Ecto neural progenitor cell (in vitro differentiated cells): Measurements from ENCODE around the gene ZSCAN16.

ENCODE experiments used
- DNase-seq: peaks from one replicate; pipeline ENCODE4 v3.0.0-alpha.2; 2018; ENCODE audit warnings: low spot score

Gene ZSCAN16

DNA sequence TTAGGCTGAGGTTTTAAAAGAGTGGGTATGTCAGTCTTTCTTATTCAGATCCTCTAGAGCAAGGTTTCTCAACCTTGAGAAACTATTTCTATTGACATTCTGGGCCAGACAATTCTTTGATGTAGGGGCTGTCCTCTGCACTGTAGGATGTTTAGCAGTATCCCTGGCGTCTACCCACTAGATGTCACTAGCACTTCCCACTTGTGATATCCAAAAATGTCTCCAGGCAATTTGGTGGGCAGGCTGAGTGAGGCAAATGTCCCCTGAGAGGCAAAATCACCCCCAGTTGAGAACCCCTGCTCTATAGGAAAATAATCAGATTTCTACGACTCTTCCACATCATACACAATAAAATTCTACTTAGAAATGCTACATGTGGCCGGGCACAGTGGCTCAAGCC lies 9.6 kb downstream of the ZSCAN16 start:
- DNase-seq, result no peak

DNA sequence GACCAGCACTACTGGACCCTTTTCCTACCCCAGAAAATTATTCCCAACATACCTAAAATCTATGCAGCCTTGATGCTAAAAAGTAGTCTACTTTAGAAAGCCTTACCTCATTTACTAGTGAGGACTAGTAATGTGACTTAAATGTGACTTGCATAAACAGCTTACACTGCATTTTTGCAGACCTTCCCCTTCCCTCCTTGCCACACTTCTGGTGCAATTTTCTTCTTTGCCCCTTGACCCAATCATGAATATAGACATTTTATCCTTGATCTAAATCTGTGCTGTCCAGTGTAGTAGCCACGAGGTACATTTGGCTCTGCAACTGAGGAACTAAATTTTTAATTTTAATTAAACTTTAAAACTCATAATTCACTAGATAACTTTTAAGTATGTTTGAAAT lies 10.3 kb downstream of the ZSCAN16 start:
- no peak for DNase-seq

DNA sequence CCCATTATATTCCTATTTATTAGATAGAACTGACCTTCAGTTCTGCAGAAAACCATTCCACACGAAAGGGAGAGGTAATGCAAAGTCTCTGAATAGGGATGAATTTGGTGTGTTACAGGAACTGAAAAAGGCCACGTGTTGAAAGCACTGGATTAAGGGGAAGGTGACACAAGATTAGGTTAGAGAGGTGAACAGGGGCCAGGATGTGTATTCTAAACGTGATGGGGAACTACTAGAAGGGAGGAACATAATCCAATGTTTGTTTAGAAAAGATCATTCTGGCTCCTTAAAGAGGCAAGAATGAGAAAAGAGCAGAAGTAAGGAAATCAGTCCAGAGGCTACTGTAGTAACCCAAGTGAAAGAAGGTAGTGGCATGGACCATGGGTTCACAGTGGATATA lies 11.0 kb downstream of the ZSCAN16 start:
- DNase-seq, result no peak

DNA sequence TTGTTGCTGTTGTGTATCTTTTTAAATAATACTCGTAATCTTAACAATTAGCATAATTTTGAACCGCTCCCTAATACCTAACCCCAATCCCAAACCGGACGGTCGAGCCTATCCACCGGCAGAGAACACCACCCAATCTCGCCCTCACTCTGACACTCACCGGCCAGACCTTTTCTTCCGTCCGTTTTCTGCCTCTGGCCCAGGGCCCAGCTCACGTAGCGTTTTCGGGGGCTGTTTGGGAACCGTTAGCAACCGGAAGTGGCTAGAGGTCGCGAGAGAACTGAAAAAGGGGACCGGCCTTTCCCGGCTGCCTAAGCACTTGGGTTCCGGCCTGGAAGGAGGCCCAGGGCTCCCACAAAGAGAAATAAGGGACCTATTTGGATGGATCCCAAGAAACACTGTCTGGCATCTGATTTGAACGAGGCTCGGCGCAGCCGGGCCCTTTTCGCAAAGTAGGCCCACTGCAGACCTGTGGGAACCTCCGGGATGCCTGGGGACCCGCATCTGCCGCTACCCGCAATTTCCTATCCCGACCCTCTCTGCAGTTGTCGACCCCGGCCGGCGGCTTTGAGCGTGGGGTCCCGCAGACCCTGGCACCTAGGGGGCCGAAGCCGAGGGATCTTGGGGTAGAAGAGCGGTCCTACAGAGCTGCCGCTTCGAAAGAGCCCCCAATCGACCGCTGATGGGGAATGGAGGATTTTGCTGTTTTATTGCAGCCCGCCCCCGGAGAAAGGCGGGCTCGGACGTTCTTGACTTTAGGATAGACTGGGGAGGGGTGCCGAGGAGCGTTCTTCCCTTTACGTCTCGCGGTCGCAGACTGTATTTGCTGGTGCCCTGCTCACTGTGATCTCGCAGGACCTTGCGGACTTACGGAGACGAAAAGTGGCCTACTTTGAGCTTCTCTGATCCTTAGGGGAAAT lies 12.4 kb downstream of the ZSCAN16 start:
- DNase-seq, result peak; percentile 90

DNA sequence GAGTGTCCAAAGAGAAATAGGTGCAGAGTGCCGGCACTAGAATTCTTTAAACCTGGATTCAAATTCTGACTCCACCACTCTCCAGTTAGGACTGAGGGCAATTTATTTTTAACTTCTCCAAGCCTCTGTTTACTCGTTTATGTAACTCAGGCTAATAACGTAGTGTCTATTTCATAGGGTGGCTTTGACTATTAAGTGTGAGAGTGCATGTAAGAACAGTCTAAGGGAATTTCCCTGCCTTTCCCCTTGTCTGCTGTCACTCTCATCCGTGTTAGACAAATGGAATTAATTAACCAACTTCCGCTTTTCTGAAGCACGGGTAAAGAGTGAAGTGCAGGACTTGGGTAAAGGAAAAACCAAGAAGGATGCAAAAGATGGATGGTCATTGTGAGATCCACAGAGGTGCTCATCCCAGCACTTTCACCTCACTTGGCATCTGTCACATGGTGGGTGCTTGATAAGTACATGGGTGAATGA lies 13.1 kb downstream of the ZSCAN16 start:
- DNase-seq, result no peak

DNA sequence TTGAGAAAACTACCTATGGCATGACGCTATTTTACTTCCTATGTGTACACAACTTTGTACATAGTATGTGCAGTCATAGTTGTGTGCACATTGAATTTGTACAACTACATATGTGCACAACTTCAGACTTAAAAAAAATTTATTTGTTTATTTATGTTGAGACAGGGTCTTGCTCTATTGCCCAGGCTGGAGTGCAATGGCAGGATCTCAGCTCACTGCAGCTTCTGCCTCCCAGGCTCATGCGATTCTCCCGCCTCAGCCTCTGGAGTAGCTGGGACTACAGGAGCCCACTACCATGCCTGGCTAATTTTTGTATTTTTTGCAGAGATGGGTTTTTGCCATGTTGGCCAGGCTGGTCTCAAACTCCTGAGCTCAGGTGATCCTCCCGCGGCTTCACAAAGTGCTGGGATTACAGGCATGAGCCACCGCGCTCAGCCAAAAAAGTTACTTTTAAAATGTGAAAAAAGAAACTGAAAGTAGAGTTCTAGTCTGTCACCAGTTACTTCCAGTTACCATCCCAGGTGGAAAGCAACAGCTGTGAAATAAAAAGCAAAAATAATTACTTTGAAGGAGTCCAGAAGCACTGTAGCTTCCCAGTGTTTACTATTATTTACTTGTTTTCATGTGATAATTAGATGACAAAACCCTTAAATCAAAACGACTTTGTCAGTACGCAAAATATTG lies 15.6 kb downstream of the ZSCAN16 start:
- no peak for DNase-seq

DNA sequence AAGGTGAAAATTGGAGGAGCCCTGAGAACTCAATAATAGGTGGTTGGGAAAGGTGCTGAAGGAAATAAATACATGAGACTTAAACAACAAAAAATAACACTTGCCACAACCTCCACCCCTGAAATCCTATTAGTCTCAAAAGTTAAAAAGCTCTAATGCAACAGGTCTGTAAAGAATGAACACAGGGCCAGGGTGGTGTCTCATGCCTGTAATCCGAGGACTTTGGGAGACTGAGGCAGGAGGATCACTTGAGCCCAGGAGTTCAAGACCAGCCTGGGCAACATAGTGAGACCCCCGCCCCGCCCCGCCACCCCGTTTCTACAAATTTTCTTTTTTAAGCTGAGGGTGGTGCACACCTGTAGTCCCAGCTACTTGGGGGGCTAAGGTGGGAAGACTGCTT lies 16.2 kb downstream of the ZSCAN16 start:
- no peak for DNase-seq

DNA sequence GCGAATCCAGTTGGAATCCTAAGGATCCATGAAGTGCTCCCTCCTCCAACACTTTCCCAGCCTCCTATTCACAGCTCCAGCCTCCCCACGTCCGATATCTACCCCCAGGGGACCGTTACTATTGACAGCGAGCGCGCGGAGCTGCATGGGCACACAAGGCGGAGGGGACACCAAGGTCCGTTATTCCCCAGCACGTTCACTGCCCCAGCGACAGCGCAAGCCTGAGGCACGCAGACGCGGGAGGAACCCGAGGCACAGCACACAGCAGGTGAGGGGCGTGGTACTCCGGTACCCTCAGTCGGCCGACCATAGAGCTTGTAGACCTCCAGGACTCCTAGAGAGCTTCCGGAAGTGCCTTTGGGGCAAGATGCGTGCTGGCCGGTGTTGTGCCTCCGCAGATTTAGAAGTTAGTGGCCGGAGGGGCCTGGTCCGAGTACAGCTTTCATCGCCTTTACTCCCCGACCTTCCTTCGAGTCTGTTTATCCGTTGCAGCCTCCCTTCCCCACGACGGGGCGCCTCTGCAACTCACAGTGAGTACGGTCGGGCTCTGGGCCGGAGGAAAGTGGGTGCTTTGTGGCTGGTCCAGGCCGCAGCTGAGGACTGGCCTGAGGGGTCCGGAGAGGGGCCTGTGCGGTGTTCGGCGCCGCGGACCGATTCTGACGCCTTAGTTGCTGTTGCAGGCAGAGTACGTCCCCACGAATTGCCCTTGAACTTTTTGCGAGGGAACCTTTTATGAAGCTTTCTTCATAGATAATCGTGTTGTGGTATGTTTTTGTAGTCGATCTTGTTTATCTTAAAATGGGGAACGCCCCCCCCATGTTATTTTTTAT lies 17.3 kb downstream of the ZSCAN16 start, which contains the start of gene ZKSCAN8:
Gene ZKSCAN8 (plus strand): TSS at position 384 of the 830 bp plus-strand sequence. CDS start 6,525 bp downstream, outside the sequence.
- peak; percentile 90 for DNase-seq

DNA sequence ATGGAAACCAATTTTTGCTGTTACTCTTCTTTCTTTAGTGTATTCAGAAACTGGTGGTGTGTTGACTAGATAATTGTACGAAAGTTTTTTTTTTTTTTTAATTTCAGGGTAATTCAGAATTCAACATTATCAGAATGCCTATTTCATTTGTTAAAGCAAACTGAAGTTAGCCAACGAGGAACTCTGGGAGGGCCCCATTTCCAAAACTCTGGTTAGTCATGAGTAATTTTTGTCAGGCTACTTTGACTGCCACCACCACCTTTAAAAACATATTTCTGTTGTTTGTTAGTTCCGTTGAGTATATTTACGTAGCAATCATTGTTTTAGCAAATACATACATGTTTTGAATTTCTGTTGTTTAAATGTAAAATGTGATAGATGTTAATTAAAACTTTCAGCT lies 18.0 kb downstream of the ZSCAN16 start:
- no peak for DNase-seq

DNA sequence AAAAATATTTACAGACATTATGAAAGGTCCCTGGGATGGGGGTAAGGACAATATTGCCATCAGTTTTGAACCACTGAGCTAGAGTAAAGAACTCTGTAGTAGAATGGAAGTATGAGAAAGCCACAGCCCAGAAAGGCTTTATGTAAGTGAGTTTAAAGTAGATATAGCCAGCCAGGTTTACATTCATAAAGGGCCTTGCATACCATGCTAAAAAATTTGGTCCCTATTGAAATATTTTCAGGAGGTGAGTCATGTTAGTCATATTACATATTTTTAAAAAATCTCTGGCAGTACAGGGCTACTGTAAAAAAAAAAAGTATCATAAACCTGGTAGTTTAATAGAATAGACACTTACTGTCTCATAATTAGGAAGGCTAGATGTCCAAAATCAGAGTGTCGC lies 20.8 kb downstream of the ZSCAN16 start:
- DNase-seq, result no peak

DNA sequence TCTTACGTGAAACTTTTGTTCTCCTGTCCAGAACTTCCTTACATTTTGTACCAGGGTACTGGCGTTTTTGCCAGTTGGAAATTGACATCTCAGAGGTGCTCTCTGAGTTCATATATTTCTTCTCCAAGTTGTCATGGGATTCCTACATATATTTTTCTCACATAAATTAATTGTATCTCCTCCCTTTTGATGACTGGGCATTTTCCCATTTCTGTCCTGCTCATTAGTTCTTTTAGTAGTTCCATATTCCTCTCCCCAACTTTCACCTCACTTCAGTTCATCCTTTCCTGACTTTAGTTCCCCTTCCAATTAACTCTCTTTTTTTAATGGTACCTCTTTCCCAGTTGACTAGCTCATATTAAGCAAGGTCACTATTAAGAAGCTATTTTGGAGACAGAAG lies 28.1 kb downstream of the ZSCAN16 start:
- no peak for DNase-seq

DNA sequence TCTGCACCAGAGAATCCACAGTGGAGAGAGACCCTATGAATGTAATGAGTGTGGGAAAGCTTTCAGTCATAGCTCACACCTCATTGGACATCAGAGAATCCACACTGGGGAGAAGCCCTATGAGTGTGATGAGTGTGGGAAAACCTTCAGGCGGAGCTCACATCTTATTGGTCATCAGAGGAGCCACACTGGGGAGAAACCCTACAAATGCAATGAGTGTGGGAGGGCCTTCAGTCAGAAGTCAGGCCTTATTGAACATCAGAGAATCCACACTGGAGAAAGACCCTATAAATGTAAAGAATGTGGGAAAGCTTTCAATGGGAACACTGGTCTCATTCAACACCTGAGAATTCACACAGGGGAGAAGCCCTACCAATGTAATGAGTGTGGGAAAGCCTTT lies 29.1 kb downstream of the ZSCAN16 start:
- no peak for DNase-seq

DNA sequence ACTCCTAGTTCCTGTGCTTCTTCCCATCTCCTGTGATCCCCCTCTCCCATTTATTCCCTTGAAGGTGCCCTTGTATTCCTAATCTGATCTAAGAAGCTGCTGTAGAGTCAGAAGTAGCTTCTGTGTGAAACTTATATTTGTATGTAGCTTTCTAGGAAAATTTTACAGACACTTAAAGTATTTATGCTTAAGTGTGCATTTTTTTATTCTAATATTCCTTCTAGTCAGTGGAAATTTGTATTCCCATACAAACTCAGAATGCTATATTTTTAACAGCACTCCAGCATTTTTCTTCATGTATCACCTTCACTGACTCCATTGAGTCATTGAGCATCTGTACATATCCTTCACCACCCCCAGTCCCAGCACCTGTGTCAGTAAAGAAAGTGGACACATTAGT lies 29.9 kb downstream of the ZSCAN16 start:
- DNase-seq, result no peak

DNA sequence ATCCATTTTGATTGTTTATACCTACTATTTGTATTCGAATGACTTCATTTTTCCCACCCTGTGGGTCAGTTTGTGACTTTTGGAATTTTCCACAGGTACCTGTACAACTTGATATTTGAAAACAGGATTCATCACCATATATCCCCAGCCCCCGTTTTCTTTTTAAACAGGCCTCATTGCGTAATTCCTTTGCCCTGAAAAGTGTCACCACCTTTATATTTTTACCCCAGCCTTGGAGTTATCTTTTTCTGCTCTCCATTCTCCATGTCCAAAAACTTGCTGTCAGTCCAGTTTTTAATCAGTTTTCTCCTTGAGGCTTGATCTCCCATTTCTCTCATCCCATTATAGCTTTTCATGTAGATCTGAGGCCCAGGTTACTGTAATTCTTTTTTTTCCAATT lies 33.9 kb downstream of the ZSCAN16 start:
- no peak for DNase-seq

DNA sequence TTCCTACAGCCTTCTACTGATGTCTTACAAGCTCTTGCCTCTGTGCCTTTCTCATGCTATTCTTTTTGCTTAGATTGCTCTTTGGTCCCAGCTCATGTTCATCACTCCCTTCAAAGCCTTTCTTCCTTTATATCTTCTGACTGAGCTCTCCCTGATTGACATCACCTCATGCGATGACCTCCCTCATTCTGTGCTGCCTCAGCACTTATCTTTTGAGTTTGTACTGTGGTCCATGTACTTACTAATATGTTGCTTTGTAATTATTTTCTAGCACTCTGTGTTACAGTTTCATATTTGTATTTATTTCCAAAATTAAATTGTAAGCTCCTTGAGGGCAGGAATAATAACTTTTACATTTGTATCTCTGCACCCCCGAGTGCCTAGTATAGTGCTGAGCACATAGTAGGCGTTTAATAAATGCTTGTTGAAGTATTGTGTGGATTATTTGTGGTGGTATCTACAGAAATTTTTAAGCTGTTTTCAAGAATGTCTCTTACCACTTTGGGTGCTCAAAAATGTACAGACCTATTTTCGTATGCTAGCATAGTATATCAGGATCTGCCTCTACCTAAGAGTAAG lies 34.7 kb downstream of the ZSCAN16 start:
- DNase-seq, result no peak

DNA sequence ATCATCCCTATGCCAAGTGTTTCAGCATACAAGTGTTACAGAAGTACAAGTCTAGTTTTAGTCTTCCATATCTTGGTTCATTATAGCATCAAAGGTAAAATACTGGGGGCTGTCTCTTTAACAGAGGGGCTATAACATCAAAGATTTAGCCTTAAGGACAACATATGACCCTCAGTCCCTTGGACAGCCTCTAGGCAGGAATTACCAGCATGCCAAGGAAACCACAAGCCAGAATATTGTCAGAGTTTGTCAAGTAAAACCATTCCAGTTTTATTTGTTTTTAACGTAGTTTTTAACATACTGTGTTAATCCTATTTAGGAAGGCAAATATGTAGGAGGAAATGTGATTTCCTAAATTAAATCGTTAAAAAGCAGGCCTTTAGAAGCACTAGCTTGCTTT lies 35.8 kb downstream of the ZSCAN16 start:
- no peak for DNase-seq

DNA sequence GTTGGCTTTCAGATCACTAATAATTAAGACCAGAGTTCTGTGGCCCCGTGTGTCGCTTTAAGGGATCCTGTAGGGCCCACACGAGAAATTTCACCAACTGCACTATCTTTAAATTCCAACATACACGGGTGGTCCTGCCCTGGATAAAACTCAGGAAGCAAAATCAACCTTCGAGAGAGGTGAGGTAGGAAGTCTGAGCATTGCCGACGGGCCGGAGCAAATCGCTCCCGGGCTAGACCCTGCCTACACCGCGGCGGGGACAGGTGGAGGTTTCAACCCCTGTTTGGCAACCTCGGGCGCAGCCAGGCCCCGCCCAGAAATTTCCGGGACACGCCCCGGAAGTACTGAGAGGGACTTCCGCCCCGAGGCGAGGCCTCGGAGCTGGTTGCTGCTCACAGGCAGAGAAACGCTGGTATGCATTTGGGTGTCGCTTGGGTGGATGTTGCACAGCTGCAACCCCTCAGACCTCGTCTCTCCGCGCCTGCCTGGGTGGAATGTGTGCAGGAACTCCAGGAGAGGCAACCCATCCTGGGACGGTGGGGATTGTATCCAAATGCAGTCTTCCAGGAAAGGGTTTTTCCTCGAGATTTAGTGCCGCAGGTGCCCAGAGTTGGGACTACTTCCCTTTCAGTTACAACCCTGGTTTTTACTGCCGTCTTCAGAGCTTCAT lies 37.1 kb downstream of the ZSCAN16 start:
- DNase-seq, result peak; percentile 79

DNA sequence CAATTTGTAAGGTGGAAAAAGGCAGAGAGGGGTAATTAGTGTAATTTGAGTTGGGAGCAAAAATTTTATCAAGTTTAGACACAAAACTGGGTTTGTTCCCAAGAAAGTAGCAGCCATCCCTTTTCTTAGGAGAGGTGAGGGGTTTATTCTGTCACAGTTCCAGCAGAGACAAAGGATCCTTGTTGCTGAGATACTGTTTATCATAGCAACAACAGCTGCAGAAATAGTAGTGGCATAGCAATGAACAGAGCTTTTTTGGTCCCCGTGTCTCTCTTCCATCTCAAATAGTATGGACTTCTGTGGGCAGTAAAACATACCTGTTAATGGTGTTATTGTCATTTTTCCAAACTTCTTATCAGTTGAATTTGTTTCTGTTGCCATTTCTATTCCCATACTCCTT lies 41.2 kb downstream of the ZSCAN16 start:
- DNase-seq, result no peak

DNA sequence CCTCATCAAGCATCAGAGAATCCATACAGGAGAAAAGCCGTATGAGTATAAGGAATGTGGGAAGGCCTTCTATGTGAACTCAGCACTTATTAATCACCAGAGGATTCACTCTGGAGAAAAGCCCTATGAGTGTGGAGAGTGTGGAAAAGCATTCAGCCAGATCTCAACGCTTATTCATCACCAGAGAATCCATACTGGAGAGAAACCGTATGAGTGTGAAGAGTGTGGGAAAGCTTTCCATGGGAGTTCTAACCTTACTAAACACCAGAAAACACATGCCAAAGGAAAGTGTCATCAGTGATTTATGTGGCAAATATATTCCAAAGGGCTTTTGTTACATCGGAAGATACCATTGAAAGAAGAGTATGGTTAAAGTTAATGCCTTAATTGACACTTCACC lies 42.7 kb downstream of the ZSCAN16 start:
- DNase-seq, result no peak

DNA sequence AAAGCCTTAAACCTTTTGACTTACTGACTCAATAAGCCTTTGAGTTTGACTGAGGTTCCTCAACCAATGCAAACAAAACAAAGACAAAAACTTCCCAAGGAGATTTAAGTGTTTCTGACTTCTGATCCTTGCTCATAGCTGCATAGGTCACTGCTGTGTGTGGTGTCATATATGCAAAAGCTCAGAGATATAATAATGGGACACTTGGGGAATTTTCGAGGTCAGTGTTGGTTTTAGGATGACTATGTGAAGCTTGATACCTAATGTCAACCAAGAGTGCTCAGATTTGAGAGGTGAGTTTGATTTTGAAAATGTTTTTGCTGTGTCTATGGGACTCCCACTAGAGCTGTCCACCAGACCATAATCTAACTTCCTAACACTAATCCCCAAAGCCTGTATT lies 43.5 kb downstream of the ZSCAN16 start:
- no peak for DNase-seq

DNA sequence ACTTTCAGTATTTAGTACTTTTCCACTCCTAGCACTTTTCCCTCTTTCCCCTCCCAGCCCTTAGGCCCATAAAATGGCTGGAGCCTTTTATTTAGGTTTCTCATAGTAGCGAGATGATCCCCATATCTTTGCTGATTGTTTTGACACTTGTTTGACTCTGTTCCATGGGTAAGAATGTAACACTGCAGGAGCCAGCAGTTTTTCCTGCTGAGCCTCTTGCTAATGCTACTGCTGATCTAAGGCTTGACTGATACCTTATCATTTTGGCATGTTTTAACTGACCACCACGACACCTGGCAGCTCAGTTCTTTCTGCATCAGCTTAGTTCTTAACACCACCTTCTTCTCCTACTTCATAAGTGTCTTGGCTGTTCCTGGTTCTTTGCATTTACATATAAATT lies 46.9 kb downstream of the ZSCAN16 start:
- no peak for DNase-seq
